WTC11 (cell line): Measurements from ENCODE around the gene TM4SF18.
"Not testable (repeated sequence)": the region's sequence is repeated elsewhere in the genome, so short reads cannot be mapped to it uniquely, and the experiment has no call there.

Experiments used
- ATF1 ChIP-seq: sonication (generic); formaldehyde crosslinking; IDR thresholded peaks from 2 replicates; pipeline ENCODE4 v1.8.1; 2023; ENCODE audit warnings: mild to moderate bottlenecking, moderate library complexity, missing genetic modification reagents
- CREB1 ChIP-seq: sonication (generic); formaldehyde crosslinking; IDR thresholded peaks from 2 replicates; pipeline ENCODE4 v1.8.0; 2023; ENCODE audit warnings: mild to moderate bottlenecking, missing genetic modification reagents
- CTCF ChIP-seq: fragments of 200-600 bp; IDR thresholded peaks from 2 replicates; pipeline ENCODE4 v1.8.0; 2022; ENCODE audit warnings: antibody characterized with exemption
- FOXJ3 ChIP-seq: sonication (generic); formaldehyde crosslinking; IDR thresholded peaks from 2 replicates; pipeline ENCODE4 v1.9.0; 2021; ENCODE audit warnings: missing genetic modification reagents, mild to moderate bottlenecking, borderline replicate concordance
- FOXP1 ChIP-seq: sonication (generic); formaldehyde crosslinking; IDR thresholded peaks from 2 replicates; pipeline ENCODE4 v1.8.0; 2022; ENCODE audit warnings: missing genetic modification reagents, mild to moderate bottlenecking, moderate library complexity, borderline replicate concordance
- JAZF1 ChIP-seq: fragments of 250-450 bp; sonication (Bioruptor Pico); IDR thresholded peaks from 2 replicates; pipeline ENCODE4 v1.9.0; 2021; ENCODE audit warnings: moderate library complexity, mild to moderate bottlenecking, inconsistent platforms
- MAX ChIP-seq: sonication (generic); formaldehyde crosslinking; IDR thresholded peaks from 2 replicates; pipeline ENCODE4 v1.8.0; 2022; ENCODE audit warnings: mild to moderate bottlenecking, missing genetic modification reagents
- USF2 ChIP-seq: sonication (generic); formaldehyde crosslinking; IDR thresholded peaks from 2 replicates; pipeline ENCODE4 v1.8.1; 2023; ENCODE audit warnings: mild to moderate bottlenecking, missing genetic modification reagents, moderate library complexity
- ZNF121 ChIP-seq: sonication (generic); formaldehyde crosslinking; IDR thresholded peaks from 2 replicates; pipeline ENCODE4 v1.8.0; 2023; ENCODE audit warnings: missing genetic modification reagents

- not testable (repeated sequence) for TF ChIP-seq CTCF; MAX (CRISPR knock-in tag); ATF1 (CRISPR knock-in tag); FOXP1 (CRISPR knock-in tag); FOXJ3 (CRISPR knock-in tag); ZNF121; CREB1 (CRISPR knock-in tag); USF2 (CRISPR knock-in tag); JAZF1
Measured at GRCh38 chr3:149380220-149380619, 46.8 kb upstream of the TM4SF18 start.
